ENCODE measurements around the gene PLPP3. TPM values are rescaled to one million over a fixed set of nuclear protein-coding genes. Genes with fewer than 3 reads are reported as not detected.

The PLPP3 gene
- total RNA-seq, 1 donor, result 243 TPM

GRCh38 chr1:56548571-56548970 is 30.8 kb downstream of the PLPP3 start:
- peaks cover 11% of the 10 kb centered on the region for H3K4me1 ChIP-seq (ENCODE audit: insufficient read depth, low read length)
- peaks cover 63% of the 10 kb centered on the region for H4K20me1 ChIP-seq (ENCODE audit: insufficient read depth, low read length)

DNA sequence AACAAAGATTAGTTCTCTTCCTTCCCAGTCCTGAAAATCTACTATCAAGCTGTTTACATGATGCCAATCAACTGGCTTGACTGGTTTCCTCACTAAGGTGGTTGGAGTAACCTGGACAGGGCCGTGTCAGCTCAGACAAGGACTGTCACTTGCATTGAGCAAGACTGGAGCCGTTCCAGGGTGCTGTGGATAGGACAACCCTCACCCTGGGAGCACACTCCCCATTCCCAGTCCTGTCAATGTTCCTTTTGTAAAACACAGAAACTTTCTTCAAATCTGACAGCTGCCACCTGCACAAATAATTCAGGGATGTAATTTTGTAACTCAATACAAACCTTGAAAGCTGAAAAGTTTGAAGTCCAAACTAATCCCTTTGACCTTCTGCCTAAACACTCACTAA is 31.4 kb downstream of the PLPP3 start:
- no peak overlapping the region for H3K4me3 ChIP-seq (ENCODE audit: insufficient read depth, low read length)
- no peak for DNase-seq (ENCODE audit: insufficient read length, low spot score, missing footprints)
- no peaks in the 10 kb centered on the region for H3K36me3 ChIP-seq (ENCODE audit: insufficient read depth, low read length)
- no peak overlapping the region for H2AFZ ChIP-seq (ENCODE audit: low read length)
- H3K4me2 ChIP-seq (ENCODE audit: insufficient read depth, low read length), result no peak overlapping the region
- H3K27me3 ChIP-seq (ENCODE audit: insufficient read depth, low read length), result no peaks in the 10 kb centered on the region
- no peaks in the 10 kb centered on the region for H3K9me3 ChIP-seq (ENCODE audit: low read depth, low read length)
- TF ChIP-seq CTCF (IDR thresholded peaks at IDR 0.05; ENCODE audit: extremely low read depth, low read depth, low read length), result no peak
- peaks cover 57% of the 10 kb centered on the region for H4K20me1 ChIP-seq (ENCODE audit: insufficient read depth, low read length)
- peaks cover 11% of the 10 kb centered on the region for H3K4me1 ChIP-seq (ENCODE audit: insufficient read depth, low read length)
- no peak overlapping the region for H3K27ac ChIP-seq (ENCODE audit: low read depth, low read length)
- H3K79me2 ChIP-seq (ENCODE audit: insufficient read depth, low read length), result peaks cover 99% of the 10 kb centered on the region

More at GRCh38 chr1:56548571-56548970, 30.8 kb downstream of the PLPP3 start:
- Histone ChIP-seq H3K36me3 (ENCODE audit: insufficient read depth, low read length) (no peaks in the 10 kb centered on the region), H3K27ac (ENCODE audit: low read depth, low read length) (no peak overlapping the region), H3K9me3 (ENCODE audit: low read depth, low read length) (no peaks in the 10 kb centered on the region), H3K4me3 (ENCODE audit: insufficient read depth, low read length) (no peak overlapping the region), H3K4me2 (ENCODE audit: insufficient read depth, low read length) (no peak overlapping the region), H2AFZ (ENCODE audit: low read length) (no peak overlapping the region), H3K27me3 (ENCODE audit: insufficient read depth, low read length) (no peaks in the 10 kb centered on the region), H3K79me2 (ENCODE audit: insufficient read depth, low read length) (peaks cover 99% of the 10 kb centered on the region)
- no peak for DNase-seq (ENCODE audit: insufficient read length, low spot score, missing footprints)
- TF ChIP-seq CTCF (IDR thresholded peaks at IDR 0.05; ENCODE audit: extremely low read depth, low read depth, low read length), result no peak

DNA sequence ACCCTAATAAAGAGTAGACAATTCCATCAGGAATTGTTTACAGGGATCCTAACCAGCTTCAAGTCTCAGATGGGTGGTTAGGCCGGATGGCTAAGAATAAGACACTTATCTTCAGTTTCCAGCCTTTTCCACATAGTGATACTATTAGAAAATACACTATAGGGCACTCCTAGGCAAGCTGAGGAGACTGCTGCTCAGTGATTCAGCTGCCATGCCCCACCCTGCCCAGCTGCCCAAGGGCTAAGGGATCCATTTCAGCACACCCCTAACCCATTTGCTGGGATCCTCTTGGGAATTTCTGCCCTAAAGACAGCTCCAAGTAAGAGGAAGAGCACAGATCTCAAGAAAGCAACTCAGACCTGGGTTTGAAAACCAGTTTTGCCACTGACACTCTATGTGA is 31.9 kb downstream of the PLPP3 start:
- peaks cover 11% of the 10 kb centered on the region for H3K4me1 ChIP-seq (ENCODE audit: insufficient read depth, low read length)
- DNase-seq (ENCODE audit: insufficient read length, low spot score, missing footprints), result no peak
- H3K9me3 ChIP-seq (ENCODE audit: low read depth, low read length), result no peaks in the 10 kb centered on the region
- no peaks in the 10 kb centered on the region for H3K27me3 ChIP-seq (ENCODE audit: insufficient read depth, low read length)
- H3K36me3 ChIP-seq (ENCODE audit: insufficient read depth, low read length), result no peaks in the 10 kb centered on the region
- H3K4me3 ChIP-seq (ENCODE audit: insufficient read depth, low read length), result no peak overlapping the region
- peaks cover 56% of the 10 kb centered on the region for H4K20me1 ChIP-seq (ENCODE audit: insufficient read depth, low read length)
- TF ChIP-seq CTCF (IDR thresholded peaks at IDR 0.05; ENCODE audit: extremely low read depth, low read depth, low read length), result no peak
- no peak overlapping the region for H2AFZ ChIP-seq (ENCODE audit: low read length)
- H3K4me2 ChIP-seq (ENCODE audit: insufficient read depth, low read length), result no peak overlapping the region
- H3K79me2 ChIP-seq (ENCODE audit: insufficient read depth, low read length), result peaks cover 99% of the 10 kb centered on the region
- no peak overlapping the region for H3K27ac ChIP-seq (ENCODE audit: low read depth, low read length)

DNA sequence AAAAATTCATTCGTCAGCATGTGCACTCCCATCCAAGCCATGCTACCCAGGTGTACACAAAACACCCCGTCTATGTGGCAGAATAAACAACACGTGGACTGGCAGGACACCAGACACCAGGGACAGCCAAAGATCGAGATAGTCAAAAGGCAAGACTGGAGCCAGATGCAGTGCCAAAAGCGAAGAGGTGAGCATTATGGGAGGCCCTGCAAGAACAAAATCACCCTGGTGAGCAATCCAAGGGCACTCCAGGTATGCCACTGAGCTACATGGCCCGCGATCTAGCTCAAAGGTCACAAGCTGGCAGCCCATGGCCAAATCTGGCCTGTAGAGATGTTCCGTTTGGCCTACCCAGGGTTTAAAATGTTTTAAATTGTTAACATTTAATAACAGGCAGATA is 33.7 kb downstream of the PLPP3 start:
- Histone ChIP-seq H3K27me3 (ENCODE audit: insufficient read depth, low read length) (no peaks in the 10 kb centered on the region), H3K27ac (ENCODE audit: low read depth, low read length) (no peak overlapping the region), H2AFZ (ENCODE audit: low read length) (no peak overlapping the region), H4K20me1 (ENCODE audit: insufficient read depth, low read length) (peaks cover 54% of the 10 kb centered on the region), H3K4me1 (ENCODE audit: insufficient read depth, low read length) (peaks cover 12% of the 10 kb centered on the region), H3K4me3 (ENCODE audit: insufficient read depth, low read length) (no peak overlapping the region), H3K36me3 (ENCODE audit: insufficient read depth, low read length) (no peaks in the 10 kb centered on the region), H3K4me2 (ENCODE audit: insufficient read depth, low read length) (no peak overlapping the region), H3K79me2 (ENCODE audit: insufficient read depth, low read length) (peaks cover 100% of the 10 kb centered on the region), H3K9me3 (ENCODE audit: low read depth, low read length) (no peaks in the 10 kb centered on the region)
- TF ChIP-seq CTCF (IDR thresholded peaks at IDR 0.05; ENCODE audit: extremely low read depth, low read depth, low read length), result no peak
- no peak for DNase-seq (ENCODE audit: insufficient read length, low spot score, missing footprints)
